Activated CD4-positive, alpha-beta T cell treated with anti-CD3 and anti-CD28 coated beads for 36 hours (primary cell): ENCODE measurements around the gene EEF1AKMT1. TPM values are rescaled to one million over a fixed set of nuclear protein-coding genes. Genes with fewer than 3 reads are reported as not detected.

Experiments used
- ATAC-seq: fragments of 200-7000 bp; cut with Tn5 transposase; one replicate; pipeline ENCODE4 v1.10.0; 2021; ENCODE audit warnings: mild to moderate bottlenecking, moderate library complexity
- CTCF ChIA-PET: fragments of 350-600 bp; sonication (Branson Sonifier 250); formaldehyde crosslinking; loops from one replicate; lab custom pipeline; 2021; ENCODE audit warnings: antibody characterized with exemption; lab: Charles Lee
- POLR2A ChIA-PET: fragments of 350-600 bp; sonication (Branson Sonifier 250); formaldehyde crosslinking; loops from one replicate; lab custom pipeline; 2021; ENCODE audit warnings: antibody characterized with exemption, inconsistent platforms; lab: Charles Lee
- DNase-seq: peaks from one replicate; pipeline ENCODE4 v3.0.0-alpha.2; 2020
- H3K27ac Mint-ChIP-seq: one replicate; pipeline ENCODE4 v1.8.0; 2021; ENCODE audit warnings: mixed read lengths
- H3K27me3 Mint-ChIP-seq: one replicate; pipeline ENCODE4 v1.8.0; 2021; ENCODE audit warnings: mixed read lengths
- H3K36me3 Mint-ChIP-seq: one replicate; pipeline ENCODE4 v1.8.0; 2021; ENCODE audit warnings: low read depth, mixed read lengths
- H3K4me1 Mint-ChIP-seq: one replicate; pipeline ENCODE4 v1.8.0; 2021; ENCODE audit warnings: mixed read lengths
- H3K4me3 Mint-ChIP-seq: one replicate; pipeline ENCODE4 v1.8.0; 2021; ENCODE audit warnings: mild to moderate bottlenecking, moderate library complexity, mixed read lengths
- H3K9me3 Mint-ChIP-seq: one replicate; pipeline ENCODE4 v1.8.0; 2021; ENCODE audit warnings: low read depth, mixed read lengths
- intact Hi-C, 2 experiments: fragments of 100-400 bp; cut with DNase I in 1 of 2; cut with micrococcal nuclease in 1 of 2; formaldehyde crosslinking; loops; one replicate each; pipeline versions ENCODE4 v1.14.2 to v1.15.1; 2022 to 2024; cut with DNase I, micrococcal nuclease
- total RNA-seq, 2 experiments: library from RNA; stranded (reverse); gene quantifications; one replicate each; pipeline ENCODE4 v1.2.3, GENCODE V29; 2021

Gene EEF1AKMT1
- total RNA-seq, 2 experiments from 2014 or later: 21.0 to 23.9 TPM

GRCh38 chr13:20708216-20708615 lies 65.5 kb downstream of the EEF1AKMT1 start:
- DNase-seq (no peak), ATAC-seq (no peak)
- Mint-ChIP-seq H3K27ac (no peak overlapping the region), H3K4me3 (no peak overlapping the region), H3K9me3 (no peaks in the 10 kb centered on the region), H3K27me3 (peaks cover 3% of the 10 kb centered on the region), H3K36me3 (no peaks in the 10 kb centered on the region), H3K4me1 (peaks cover 6% of the 10 kb centered on the region)
- CTCF ChIA-PET: interaction anchor here (0.6 to 0.9 kb wide), 4 partner anchors 18 to 374 kb away, joined by 3 read pairs; no protein-coding TSS in a partner anchor
- intact Hi-C loops: loop anchor here (10.0 kb wide), 2 partner anchors 143 to 467 kb away; partner anchors contain the start of genes IFT88 (in 1 of the 2), MRPL57 (in 1 of the 2) and SKA3 (in 1 of the 2)
- POLR2A ChIA-PET: no interaction called here

- Mint-ChIP-seq H3K9me3 (no peaks in the 10 kb centered on the region), H3K36me3 (no peaks in the 10 kb centered on the region), H3K27me3 (peaks cover 2% of the 10 kb centered on the region), H3K4me1 (peaks cover 12% of the 10 kb centered on the region), H3K27ac (no peak overlapping the region), H3K4me3 (no peak overlapping the region)
- DNase-seq (no peak), ATAC-seq (no peak)
- ChIA-PET CTCF (interaction anchor here (2.1 kb wide), 1 partner anchor 8 kb away, joined by 6 read pairs; no protein-coding TSS in a partner anchor), POLR2A (interaction anchor here (0.6 kb wide), 1 partner anchor 205 kb away, joined by 7 read pairs; no protein-coding TSS in a partner anchor)
- intact Hi-C loops: loop anchor here (10.0 kb wide), 2 partner anchors 142 to 468 kb away; partner anchors contain the start of genes IFT88 (in 1 of the 2), MRPL57 (in 1 of the 2) and SKA3 (in 1 of the 2)
These were observed 67.1 kb downstream of the EEF1AKMT1 start for GRCh38 chr13:20706661-20707060.

GRCh38 chr13:20704459-20705069 lies 69.2 kb downstream of the EEF1AKMT1 start:
- POLR2A ChIA-PET: no interaction called here
- ATAC-seq (peak; percentile 3), DNase-seq (no peak)
- Mint-ChIP-seq H3K4me3 (peak overlapping the region; percentile 58), H3K4me1 (peaks cover 13% of the 10 kb centered on the region), H3K27me3 (peaks cover 17% of the 10 kb centered on the region), H3K36me3 (no peaks in the 10 kb centered on the region), H3K27ac (no peak overlapping the region), H3K9me3 (no peaks in the 10 kb centered on the region)
- intact Hi-C loops: loop anchor here (1.0 to 10.0 kb wide), 11 partner anchors 68 to 968 kb away; partner anchors contain the start of genes EEF1AKMT1 (in 2 of the 2), GJB2 (in 2 of the 2), IFT88 (in 2 of the 2) and CRYL1 (in 1 of the 2)
- CTCF ChIA-PET: interaction anchor here (0.7 to 5.0 kb wide), 11 partner anchors 19 to 773 kb away, joined by 3 to 28 read pairs (median 3); partner anchors contain the start of genes CRYL1 and EEF1AKMT1

- intact Hi-C loops: loop anchor here (1.0 to 10.0 kb wide), 11 partner anchors 68 to 968 kb away; partner anchors contain the start of genes EEF1AKMT1 (in 2 of the 2), GJB2 (in 2 of the 2), IFT88 (in 2 of the 2) and CRYL1 (in 1 of the 2)
- peaks cover 21% of the 10 kb centered on the region for H3K27me3 Mint-ChIP-seq
- H3K9me3 Mint-ChIP-seq: no peaks in the 10 kb centered on the region
These were observed 69.8 kb downstream of the EEF1AKMT1 start for GRCh38 chr13:20703780-20704458.

DNA sequence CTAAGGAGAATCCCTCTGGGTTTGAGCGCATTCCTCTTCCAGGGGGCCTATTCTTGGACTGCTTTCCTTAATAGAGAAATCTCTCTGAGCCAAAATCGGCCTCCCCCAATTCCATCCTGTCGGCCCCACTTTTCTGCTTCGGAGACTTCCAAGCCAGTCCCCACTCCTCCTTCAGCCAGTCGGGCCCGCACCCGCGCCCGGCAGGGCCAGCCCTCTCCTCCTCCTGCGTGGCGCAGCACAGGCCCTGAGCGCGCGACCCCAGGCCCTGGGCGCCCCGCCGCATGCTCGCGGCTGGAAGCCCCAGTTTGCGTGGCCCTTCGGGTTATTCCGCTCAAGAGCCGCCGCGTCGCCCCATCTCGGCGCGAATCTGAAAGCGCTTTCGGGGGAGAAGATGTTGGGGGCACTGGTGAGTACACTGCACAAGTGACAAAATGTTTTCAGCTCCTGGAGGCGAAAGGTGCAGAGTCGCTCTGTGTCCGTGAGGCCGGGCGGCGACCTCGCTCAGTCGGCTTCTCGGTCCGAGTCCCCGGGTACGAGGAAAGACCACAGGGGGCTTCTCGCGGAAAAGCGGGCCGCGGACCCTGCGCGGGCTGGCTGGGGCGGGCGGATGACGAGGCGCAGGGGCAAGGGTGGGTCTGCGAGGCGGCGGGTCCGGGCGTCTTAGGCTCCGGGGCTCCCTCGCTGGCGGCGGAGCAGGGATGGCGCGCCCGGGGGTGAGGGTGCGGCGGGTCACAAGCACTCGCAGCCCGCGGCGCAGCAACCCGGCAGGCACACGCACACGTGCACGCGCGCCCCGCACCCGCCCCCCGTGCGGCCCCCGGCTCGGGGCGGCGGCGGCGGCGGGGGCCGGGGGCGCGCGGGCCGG lies 70.6 kb downstream of the EEF1AKMT1 start, which contains the start of gene IL17D:
Gene IL17D, plus strand, starts transcription at position 785 of the 865 bp plus-strand sequence. CDS start 303 bp downstream, outside the sequence.
- H3K9me3 Mint-ChIP-seq: no peaks in the 10 kb centered on the region
- ATAC-seq: peak; percentile 27
- peaks cover 13% of the 10 kb centered on the region for H3K4me1 Mint-ChIP-seq
- ChIA-PET CTCF (interaction anchor here (0.6 to 5.0 kb wide), 18 partner anchors 8 to 506 kb away, joined by 3 to 28 read pairs (median 3); partner anchors contain the start of genes CRYL1 and EEF1AKMT1), POLR2A (no interaction called here)
- intact Hi-C loops: loop anchor here (2.0 to 10.0 kb wide), 6 partner anchors 69 to 969 kb away; partner anchors contain the start of genes GJB2 (in 2 of the 2), EEF1AKMT1 (in 1 of the 2), FGF9 (in 1 of the 2) and IFT88 (in 1 of the 2)
- DNase-seq: peak; percentile 59
- H3K4me3 Mint-ChIP-seq: peak within 1 kb of the TSS; percentile 82
- H3K27me3 Mint-ChIP-seq: peaks cover 21% of the 10 kb centered on the region
- H3K27ac Mint-ChIP-seq: peak within 1 kb of the TSS; percentile 63
- H3K36me3 Mint-ChIP-seq: no peaks in the 10 kb centered on the region

More at GRCh38 chr13:20703780-20704458, 69.8 kb downstream of the EEF1AKMT1 start:
- POLR2A ChIA-PET: no interaction called here
- no peak overlapping the region for H3K27ac Mint-ChIP-seq
- peak; percentile 87 for DNase-seq
- CTCF ChIA-PET: interaction anchor here (0.6 to 5.0 kb wide), 14 partner anchors 9 to 507 kb away, joined by 3 to 28 read pairs (median 3); partner anchors contain the start of genes CRYL1 and EEF1AKMT1
- peaks cover 13% of the 10 kb centered on the region for H3K4me1 Mint-ChIP-seq
- H3K36me3 Mint-ChIP-seq: no peaks in the 10 kb centered on the region
- H3K4me3 Mint-ChIP-seq: peak overlapping the region; percentile 58
- peak; percentile 89 for ATAC-seq

GRCh38 chr13:20702530-20702914 lies 71.2 kb downstream of the EEF1AKMT1 start:
- H3K4me1 Mint-ChIP-seq: peaks cover 13% of the 10 kb centered on the region
- no peaks in the 10 kb centered on the region for H3K9me3 Mint-ChIP-seq
- intact Hi-C loops: loop anchor here (2.0 to 10.0 kb wide), 6 partner anchors 70 to 970 kb away; partner anchors contain the start of genes GJB2 (in 2 of the 2), EEF1AKMT1 (in 1 of the 2), FGF9 (in 1 of the 2) and IFT88 (in 1 of the 2)
- ChIA-PET POLR2A (no interaction called here), CTCF (interaction anchor here (0.7 to 5.0 kb wide), 8 partner anchors 8 to 208 kb away, joined by 3 to 28 read pairs (median 4); partner anchors contain the start of gene CRYL1)
- no peaks in the 10 kb centered on the region for H3K36me3 Mint-ChIP-seq
- no peak for DNase-seq
- no peak for ATAC-seq
- H3K4me3 Mint-ChIP-seq: peak overlapping the region; percentile 82
- no peak overlapping the region for H3K27ac Mint-ChIP-seq
- H3K27me3 Mint-ChIP-seq: peaks cover 23% of the 10 kb centered on the region

DNA sequence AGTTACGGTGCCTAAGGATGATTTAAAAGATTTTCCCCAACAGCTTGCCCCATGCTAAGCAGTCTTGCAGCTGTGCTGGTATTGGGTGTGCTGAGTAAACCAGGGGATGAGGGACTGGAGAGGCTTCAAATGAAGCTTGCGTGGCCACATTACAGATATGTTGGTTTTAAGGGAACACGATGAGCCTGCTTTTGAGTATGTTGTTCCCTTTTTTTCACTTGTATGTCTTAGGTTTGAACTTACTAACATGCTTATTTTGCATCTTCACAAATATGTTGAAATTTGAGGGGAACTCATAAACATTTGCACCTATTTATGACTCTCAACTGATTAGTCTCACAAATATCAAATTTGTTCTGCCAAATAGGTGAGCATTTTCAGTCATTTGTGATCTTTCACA lies 72.3 kb downstream of the EEF1AKMT1 start:
- CTCF ChIA-PET: interaction anchor here (1.3 to 5.0 kb wide), 2 partner anchors 9 to 207 kb away, joined by 4 to 28 read pairs; no protein-coding TSS in a partner anchor
- no peaks in the 10 kb centered on the region for H3K9me3 Mint-ChIP-seq
- DNase-seq (no peak), ATAC-seq (no peak)
- POLR2A ChIA-PET: no interaction called here
- intact Hi-C loops: loop anchor here (5.0 to 10.0 kb wide), 5 partner anchors 71 to 971 kb away; partner anchors contain the start of genes GJB2 (in 2 of the 2), EEF1AKMT1 (in 1 of the 2), FGF9 (in 1 of the 2) and IFT88 (in 1 of the 2)
- no peak overlapping the region for H3K27ac Mint-ChIP-seq
- H3K36me3 Mint-ChIP-seq: no peaks in the 10 kb centered on the region
- H3K4me1 Mint-ChIP-seq: peaks cover 13% of the 10 kb centered on the region
- H3K4me3 Mint-ChIP-seq: no peak overlapping the region
- H3K27me3 Mint-ChIP-seq: peaks cover 26% of the 10 kb centered on the region

GRCh38 chr13:20700288-20700687 lies 73.5 kb downstream of the EEF1AKMT1 start:
- peaks cover 13% of the 10 kb centered on the region for H3K4me1 Mint-ChIP-seq
- no peak overlapping the region for H3K27ac Mint-ChIP-seq
- no peak overlapping the region for H3K4me3 Mint-ChIP-seq
- ATAC-seq (no peak), DNase-seq (no peak)
- CTCF ChIA-PET: interaction anchor here (0.7 kb wide), 1 partner anchor 23 kb away, joined by 3 read pairs; no protein-coding TSS in a partner anchor
- POLR2A ChIA-PET: interaction anchor here (0.6 to 0.7 kb wide), 2 partner anchors 54 to 224 kb away, joined by 3 to 5 read pairs; no protein-coding TSS in a partner anchor
- intact Hi-C loops: loop anchor here (5.0 to 10.0 kb wide), 5 partner anchors 72 to 972 kb away; partner anchors contain the start of genes GJB2 (in 2 of the 2), EEF1AKMT1 (in 1 of the 2), FGF9 (in 1 of the 2) and IFT88 (in 1 of the 2)
- H3K27me3 Mint-ChIP-seq: peaks cover 31% of the 10 kb centered on the region
- no peaks in the 10 kb centered on the region for H3K9me3 Mint-ChIP-seq
- H3K36me3 Mint-ChIP-seq: no peaks in the 10 kb centered on the region

- CTCF ChIA-PET: no interaction called here
- Mint-ChIP-seq H3K9me3 (no peaks in the 10 kb centered on the region), H3K27me3 (peaks cover 31% of the 10 kb centered on the region), H3K27ac (no peak overlapping the region), H3K36me3 (no peaks in the 10 kb centered on the region), H3K4me1 (peaks cover 13% of the 10 kb centered on the region), H3K4me3 (no peak overlapping the region)
- DNase-seq: no peak
- ATAC-seq: no peak
- POLR2A ChIA-PET: interaction anchor here (0.6 kb wide), 1 partner anchor 55 kb away, joined by 3 read pairs; no protein-coding TSS in a partner anchor
- intact Hi-C loops: loop anchor here (5.0 to 10.0 kb wide), 5 partner anchors 73 to 973 kb away; partner anchors contain the start of genes GJB2 (in 2 of the 2), EEF1AKMT1 (in 1 of the 2), FGF9 (in 1 of the 2) and IFT88 (in 1 of the 2)
These were observed 74.0 kb downstream of the EEF1AKMT1 start for GRCh38 chr13:20699715-20700114.
